NCI-H1105 treated with DMSO at 0.1 percent for 48 hours (cell line): Measurements from ENCODE around the gene NFIA.
"Not testable (repeated sequence)": the region's sequence is repeated elsewhere in the genome, so short reads cannot be mapped to it uniquely, and the experiment has no call there.

Experiments
- DNase-seq: peaks from one replicate; lab custom pipeline; 2025; lab: John Stamatoyannopoulos, UW

Gene NFIA

DNA sequence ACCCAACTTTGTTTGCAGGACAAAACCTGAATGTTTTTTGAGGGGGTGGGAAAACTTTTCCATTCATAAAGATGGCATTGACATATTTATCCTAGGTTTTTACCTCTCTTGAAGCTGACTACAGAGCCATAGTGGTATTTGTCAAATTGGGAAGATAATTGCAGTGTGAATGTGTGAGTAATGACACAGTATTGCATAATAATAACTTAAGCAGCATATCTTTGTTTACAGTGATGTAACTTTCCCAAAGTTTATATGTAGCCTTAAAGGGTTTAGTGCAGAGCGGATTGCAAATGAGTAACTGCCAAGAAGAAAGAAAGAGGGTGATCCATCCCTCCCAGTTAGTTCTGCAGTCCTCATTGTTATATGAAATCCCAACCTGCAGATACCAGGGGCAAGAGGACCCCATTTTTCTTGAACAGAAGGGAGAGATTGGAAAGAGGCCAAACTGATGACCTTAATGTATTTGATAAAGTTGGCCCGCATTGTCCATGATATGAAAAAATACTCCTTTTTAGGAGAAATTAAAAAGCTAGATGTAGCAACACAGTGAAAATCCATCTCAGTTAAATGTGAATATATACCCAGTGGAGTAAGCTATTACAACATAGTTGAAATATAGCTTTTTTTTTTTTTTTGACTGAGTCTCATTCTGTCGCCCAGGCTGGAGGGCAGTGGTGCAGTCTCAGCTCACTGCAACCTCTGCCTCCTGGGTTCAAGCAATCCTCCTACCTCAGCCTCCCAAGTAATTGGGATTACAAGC is 23.7 kb upstream of the NFIA start:
- DNase-seq: no peak

DNA sequence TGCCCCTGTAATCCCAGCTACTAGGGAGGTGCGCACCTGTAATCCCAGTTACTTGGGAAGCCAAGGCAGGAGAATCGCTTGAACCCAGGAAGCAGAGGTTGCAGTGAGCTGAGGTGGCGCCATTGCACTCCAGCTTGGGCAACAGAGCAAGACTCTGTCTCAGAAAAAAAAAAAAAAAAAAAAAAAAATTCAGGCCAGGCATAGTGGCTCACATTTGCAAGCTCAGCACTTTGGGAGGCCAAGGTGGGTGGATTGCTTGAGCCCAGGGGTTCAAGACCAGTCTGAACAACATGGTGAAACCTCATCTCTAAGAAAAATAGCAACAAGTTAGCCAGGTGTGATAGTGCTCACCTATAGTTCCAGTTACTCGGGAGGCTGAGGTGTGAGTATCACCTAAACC is 20.8 kb upstream of the NFIA start:
- not testable (repeated sequence) for DNase-seq

DNA sequence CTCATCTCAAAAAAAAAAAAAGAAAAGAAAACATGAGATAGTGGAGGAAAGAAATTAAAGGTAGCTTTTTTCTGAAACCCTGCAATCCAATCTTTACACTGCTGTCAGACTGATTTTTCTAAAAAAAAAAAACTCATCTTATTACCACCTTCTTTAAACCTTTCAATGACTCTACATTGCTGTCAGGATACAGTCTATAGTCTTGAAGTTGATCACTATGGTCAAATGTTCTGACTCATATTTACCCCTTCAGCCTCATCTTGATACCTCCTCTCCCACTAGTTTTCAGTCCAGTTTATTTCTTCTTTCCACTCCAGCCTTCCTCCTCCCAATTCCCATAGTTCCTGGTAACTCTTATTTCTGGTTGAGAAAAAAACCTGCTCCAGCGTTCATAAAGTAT is 17.7 kb upstream of the NFIA start:
- no peak for DNase-seq

DNA sequence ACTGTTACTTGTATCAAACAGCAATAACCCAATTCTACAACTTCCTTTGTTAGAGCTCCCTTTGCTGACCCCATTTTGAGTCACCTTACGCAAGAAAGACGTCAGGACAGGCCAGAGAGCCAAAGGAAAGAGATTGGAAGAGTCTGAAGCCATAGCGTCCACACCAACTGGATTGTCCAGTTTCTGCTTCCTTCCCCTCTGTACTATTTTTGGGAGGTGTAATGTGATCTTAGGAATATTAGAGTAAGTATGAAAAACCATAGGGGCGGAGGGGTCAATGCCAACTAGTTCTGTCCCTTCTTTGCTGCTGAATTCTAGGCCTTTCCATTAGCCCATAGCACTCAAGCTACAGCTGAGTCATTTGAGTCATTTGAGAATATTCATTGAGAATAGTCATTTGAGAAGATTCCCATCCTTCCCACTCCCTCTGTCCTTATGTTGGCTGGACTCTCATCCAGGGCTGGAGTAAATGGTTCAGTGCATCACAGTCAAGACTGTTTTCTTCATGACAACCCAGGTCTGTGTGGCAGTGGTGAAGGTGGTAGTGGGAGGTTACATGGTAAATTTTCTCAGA is 14.8 kb upstream of the NFIA start:
- no peak for DNase-seq

DNA sequence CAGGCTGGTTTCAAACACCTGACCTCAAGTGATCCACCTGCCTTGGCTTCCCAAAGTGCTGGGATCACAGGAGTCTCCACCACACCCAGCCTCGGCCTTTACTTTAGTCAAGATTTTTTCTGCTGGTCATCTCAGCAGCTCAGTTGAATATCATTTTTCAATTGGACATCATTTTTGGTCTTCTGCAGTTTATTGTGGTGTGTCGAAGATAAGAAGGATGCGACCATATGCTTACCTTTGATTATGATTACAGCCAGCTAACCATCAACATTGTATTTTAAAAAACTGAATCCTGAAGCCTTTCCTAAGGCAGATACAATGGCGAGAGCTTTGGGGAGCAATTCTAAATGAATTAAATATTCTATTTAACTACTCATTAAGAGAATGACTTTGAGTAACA is 12.3 kb upstream of the NFIA start:
- DNase-seq: no peak

DNA sequence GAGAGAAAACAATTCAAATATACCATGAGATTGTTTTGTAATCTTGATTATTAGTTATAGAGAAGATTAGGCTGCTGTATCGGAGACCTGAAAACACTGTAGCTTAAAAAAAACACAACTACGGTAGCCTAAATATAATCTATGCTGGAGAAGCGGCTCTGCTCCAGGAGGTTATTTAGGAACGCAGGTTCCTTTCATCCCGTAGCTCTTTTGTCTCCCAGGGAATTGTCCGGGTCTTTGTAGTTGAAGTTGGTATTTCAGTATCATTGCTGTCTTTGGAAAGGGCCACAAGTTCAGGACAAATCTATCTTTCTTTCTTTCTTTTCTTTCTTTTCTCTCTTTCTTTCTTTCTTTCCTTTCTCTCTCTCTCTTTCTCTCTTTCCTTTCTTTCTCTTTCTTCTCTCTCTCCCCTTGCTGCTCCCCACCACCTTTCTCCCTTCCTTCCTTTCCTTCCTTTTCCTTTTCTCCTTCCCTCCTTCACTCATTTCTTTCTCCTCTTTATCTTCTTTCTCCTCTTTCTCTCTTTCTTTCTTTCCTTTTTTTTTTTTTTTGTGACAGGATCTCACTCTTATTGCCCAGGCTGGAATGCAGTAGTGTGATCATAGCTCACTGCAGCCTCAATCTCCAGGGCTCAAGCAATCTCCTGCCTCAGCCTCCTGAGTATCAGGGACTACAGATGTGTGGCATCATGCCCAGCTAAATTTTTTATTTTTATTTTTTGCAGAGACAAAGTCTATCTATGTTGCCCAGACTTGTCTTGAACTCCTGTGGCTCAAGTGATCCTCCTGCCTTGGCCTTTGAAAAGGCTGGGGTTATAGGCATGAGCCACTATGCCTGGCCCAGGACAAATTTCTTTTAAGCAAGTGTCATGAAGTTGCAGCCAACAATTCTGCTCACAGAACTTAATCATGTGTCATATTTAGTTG is 10.9 kb upstream of the NFIA start:
- no peak for DNase-seq

DNA sequence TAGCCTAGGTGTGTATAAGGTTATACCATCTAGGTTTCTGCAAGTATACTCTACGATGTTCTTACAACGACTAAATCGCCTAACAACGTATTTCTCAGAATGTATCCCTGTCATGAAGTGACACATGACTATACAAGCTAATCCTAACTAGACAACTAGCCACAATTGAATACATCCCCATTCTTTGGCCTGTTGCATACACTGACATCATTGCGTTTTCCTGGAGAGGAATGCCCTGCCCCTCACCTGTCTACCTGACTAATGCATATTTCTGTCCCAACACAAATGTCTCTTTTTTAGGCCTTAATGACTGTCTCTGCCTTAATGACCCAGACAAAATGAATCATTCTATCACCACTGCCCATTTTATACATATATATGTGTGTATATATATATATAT is 8.5 kb upstream of the NFIA start:
- no peak for DNase-seq

DNA sequence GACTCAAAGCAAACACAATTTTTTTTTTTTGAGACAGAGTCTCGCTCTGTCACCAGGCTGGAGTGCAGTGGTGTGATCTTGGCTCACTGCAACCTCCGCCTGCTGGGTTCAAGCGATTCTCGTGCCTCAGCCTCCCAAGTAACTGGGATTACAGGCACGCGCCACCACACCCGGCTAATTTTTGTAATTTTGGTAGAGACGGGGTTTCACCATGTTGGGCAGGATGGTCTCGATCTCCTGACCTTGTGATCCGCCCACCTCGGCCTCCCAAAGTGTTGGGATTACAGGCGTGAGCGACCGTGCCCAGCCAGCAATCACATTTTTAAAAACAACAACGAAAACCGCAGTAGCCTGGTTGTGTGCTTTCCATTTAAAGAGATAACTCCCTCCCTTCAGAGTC is 6.5 kb upstream of the NFIA start:
- DNase-seq: not testable (repeated sequence)

DNA sequence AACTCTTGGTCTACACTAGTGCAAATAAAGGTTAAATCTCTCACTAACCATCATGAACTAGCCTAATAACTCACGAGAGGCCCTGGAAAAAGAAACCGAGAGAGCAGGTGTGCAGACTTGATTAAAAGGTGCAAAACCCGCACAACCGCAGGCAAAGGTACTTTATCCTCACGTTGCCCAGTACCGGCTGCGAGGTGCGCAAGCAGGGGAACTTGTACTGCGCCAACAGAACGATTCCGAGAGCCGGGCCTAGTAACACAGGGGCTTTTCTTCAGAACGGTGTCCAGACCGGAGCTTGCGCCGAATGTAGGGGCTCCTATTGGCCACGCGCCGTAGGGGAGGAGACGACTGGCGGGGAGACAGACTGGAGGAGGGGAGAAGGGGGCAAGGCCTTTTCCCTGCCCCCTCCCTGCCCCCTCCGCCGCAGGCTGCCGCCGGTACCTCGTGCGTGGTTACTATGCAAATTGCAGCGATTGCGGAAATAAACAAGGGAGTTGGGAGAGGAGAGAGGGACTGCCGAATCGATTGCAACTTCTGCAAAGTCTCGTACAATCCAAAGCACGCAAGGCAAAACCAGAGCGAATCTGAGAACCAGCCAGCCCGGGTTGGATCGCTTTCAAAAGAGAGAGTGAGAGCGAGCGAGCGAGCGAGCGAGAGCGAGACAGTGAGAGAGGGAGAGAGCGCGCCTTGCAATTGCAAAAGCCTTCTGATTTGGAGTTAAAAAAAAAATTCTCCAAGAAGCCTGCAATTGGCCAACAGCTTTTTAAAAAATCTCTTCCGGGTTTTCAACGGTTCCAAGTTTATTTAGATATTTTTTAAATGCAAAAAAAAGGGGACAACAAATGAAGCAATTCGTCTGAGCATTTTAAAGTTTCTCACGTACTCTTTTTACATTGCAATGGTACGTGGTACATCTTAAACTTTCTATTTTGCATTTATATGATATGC is 5.4 kb upstream of the NFIA start:
- peak; percentile 98 for DNase-seq

DNA sequence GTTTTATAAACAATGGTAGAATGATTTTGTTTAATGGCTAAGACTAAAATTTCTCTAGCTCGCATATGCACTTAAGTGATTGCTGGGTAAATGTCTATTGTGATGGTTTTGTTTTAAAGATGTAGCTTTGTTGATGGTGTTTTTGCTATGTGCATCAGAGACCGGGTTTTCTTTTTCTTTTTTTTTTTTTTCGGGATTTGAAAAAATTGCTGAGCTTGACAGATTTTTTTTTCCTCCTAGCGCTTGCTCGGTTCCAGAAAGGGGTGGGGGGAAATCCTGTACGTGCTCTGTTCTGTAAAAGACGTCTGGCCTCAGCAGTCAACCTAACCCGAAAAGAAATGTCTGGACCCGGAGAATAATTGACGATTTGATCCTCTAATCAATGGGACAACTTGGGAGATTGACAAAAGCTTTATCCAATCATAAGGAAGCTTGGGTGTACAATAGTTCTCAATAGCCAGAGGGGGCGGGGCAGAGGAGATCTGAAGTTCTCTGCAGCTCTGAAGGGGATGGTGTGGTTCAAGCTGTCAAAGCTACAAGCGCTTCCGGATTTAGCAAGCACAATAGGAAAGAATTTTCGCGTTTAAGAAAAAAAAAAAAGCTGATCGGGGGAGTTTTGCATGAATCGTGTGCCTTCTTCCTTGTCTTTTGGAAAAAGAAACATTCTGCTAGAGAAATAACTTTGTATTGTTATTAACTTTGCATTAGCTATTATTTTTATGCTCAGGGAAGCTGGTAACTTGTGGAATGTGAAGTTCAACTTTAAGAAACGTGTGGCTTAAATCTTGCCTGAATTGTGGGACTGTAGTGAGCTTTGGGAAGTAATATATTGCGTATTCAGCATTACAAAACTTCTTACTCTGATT is 4.5 kb upstream of the NFIA start:
- DNase-seq: peak; percentile 99

DNA sequence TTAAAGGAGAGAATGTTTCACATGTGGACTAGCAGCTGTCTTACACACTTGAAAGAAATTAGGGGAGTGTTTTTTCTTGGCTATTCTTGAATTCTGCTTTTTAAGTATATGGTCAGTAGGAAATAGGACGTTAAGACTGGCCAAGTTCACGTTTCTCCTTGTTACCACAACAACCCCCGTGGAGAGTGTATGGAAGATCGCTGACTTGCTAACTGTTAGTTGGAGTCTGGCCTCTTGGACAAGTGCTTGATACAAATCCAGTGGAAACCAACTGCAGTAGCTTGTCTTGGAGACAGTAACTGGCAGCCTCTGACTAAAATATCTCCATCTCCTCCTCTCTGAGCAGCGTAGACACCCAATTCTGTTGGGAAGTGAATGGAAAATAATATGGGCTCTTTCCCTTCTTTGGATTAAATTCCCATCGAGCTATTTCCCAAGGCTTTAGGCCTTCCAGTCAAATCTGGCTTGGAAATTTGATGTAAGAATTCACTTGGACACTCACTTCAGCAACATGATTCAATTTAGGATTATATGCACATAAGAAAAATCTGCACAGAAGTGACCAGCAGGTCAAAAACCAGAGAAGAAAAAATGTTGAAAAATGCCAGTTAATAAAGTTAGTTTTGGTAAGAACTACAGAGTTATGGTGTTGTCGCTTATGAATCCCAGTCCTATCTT is 3.6 kb upstream of the NFIA start:
- DNase-seq: no peak

DNA sequence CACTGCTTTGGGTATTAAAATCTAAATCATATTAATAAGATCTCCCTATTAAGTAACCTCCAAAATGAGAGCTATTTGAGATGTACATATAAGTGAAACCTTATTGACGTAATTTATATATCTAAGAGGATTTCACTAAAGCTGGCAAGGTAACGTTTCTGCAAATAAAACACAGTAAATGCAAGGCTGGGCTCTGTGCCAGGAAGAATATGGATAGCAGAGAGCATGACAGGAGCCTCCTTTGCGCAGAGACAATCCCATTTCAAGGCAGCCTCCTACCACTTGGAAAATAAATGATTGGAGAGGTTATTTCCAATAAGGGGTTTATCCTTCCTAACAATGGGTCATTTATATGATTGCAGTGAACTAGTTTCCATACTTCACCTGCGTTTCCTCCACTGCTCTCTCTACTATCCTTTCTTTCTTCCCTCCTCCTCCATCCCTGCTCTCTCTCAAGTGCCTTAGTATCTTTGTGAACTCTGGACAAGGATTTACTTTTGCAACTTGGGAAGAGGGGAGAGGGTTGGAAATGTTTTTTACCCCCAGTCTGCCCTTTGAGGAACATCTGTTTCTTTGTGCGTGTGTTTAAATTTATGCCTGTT is 3.0 kb upstream of the NFIA start:
- peak; percentile 91 for DNase-seq

DNA sequence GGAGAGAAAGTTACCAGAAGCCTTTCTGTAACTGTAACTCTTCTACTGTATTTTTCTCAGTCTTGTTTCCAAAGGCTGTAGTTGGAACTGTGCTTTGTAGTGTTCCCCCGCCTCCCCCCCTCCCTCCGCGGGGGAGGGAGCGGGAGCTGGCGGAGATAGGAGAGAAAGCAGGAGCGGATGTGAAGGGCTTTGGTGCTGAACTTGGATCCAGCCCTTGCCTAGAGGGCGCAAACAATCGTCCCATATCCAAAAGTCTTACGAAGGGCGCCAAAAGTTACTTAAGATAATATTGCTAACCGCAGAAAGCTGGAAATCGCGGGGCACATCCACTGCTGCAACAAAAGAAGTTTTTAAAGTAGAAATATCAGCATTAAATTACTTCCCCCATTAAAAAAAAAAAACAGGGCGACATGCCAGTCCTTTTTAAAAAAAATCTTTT is 2.4 kb upstream of the NFIA start:
- DNase-seq: peak; percentile 87

DNA sequence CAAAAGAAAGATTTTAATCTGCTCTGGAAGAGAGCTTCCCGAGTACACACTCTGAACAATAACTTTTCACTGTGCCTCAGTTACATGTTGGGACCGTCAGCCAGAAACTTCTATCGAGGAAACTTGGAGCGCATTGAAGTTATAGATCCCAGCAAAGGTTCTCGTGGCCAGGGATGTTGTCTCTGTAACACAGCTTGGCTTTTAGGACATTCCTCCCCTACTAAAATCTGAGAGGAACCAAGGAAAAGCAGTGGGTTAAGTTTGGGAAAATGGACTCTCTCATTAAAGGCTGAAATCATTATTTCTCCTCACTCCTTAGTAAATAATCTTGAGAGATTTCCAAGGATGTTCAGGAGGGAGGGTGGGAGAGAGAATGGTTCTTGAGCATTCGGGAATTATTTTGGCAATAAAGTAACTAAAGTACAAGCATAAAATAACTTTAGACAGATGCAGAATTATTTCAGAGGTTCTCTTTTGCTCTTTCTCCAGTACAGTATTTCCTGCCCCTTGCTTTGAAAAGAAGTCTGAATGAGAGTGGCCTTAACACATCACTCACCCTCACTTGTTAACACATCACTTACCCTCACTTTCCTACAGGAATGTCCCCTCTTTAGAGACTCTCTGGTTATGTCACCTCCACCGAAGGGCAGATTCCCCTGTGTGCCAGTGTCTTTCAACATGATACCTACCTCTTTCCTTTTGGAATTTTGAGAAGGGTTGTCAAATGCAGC is 1.8 kb upstream of the NFIA start:
- DNase-seq: no peak

DNA sequence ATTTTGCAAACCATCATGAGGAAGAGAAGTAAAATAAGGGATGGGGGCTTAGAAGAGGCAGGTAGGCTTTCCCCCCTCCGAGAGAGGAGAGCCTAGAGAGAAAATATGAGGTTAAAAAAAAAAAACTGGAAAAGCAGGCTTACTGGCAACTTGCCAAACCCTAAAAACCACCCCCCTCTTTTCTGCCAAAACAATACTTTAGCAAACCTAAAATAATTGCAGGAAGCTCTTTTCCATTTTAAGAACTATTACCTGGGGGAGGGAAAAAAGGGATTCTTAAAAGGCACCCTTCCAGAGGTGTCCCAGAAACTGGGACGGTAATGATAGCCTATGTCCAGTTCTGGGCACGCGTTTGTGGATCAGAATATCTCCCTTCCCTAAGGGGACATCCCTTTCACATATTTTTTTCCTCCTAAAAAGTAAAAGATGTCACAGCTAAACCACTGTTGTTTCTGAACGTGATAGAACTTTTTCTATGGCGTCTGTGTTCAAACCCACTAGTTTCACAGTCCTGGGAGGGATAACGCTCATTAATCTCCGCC is 1.1 kb upstream of the NFIA start:
- DNase-seq: peak; percentile 81

DNA sequence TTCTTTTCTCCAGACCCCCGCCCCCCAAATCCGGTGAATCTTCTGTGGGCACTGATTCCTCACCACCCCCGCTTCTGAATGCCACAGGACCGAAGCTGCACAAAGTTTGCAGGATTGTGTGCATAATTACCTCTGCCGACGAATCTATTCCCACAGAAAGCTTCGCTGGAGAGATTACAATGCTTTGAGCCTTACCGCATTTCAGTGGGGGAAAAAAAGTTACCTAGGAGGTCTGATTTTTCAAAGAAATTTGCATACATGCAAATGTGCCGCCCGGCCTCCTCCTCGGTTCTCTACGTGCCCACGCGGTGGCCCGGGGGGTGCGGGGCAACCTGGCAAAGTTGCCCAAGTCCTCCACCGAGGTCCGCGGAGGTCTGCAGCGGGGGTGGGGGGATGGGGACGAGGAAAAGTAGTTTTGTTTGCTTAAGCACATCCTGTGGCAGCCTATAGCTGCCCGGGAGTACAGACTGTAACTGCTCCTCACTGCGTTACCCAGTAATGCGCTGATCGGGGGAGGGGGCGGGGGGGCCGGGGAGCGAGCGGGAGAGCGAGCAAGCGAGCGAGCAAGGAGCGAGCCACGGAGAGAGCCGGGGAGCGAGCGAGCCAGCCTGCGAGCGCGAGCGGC is 563 bp upstream of the NFIA start:
- peak; percentile 69 for DNase-seq

DNA sequence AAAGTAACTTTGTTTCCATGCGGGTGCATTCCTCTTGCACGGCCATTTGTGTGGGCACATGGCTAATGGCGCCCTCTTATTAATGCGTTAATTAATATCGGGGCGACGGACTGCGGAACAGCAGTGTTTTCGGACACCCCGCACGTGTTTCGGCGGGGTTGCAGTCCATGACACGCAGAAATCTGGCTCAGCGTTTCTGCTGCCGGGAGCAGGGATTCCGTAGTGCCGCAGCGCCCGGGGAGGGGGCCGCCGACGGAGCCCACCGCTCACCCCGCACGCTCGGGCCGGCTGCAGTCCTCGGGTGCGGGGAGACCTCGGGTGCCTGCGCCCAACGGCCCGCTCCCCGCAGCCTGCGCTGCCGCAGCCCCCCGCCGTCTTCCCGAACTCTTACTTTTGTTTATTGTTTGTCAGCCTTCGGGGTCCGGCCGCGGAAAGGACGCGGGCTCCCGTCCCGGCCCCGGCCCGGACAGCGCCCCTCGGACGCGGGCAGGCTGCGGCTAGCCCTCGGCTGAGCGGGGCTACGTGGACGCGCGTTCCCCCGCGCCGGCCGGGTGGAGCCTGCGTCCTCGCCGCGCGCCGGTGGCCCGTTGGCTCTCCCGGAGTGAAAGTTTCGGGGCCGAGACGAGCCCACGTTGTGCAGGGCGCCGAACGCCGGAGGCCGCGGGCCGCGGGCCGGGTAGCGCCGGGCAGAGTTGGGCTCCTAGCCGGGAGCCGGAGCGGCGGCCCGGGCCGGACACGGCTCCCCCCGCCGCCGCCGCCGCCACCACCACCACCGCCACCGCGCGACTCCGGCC is 849 bp downstream of the NFIA start:
- DNase-seq: no peak
